ENCODE data around the gene PLK3. TPM values are rescaled to one million over a fixed set of nuclear protein-coding genes. Genes with fewer than 3 reads are reported as not detected.

Gene PLK3
- total and polyA plus RNA-seq, 2 of the 4 experiments (the other 2 are of a cell fraction): 15.8 to 51.6 TPM

GRCh38 chr1:44810101-44810761, 10.1 kb downstream of the PLK3 start:
- peaks cover 9% of the 10 kb centered on the region; the same call in 1 of the 2 replicates for H4K20me1 ChIP-seq (ENCODE audit: insufficient read depth, low read length)
- DNase-seq (no peak), ATAC-seq (ENCODE audit: low read depth) (no peak)
- peak overlapping the region; percentile 98 for H2BK120ac ChIP-seq (ENCODE audit: low read depth, low read length)
- CTCF ChIA-PET: interaction anchor here (0.7 to 1.7 kb wide), 3 partner anchors 9 to 17 kb away, joined by 3 to 6 read pairs (median 4); no protein-coding TSS in a partner anchor
- peaks cover 19 to 62% of the 10 kb centered on the region in 2 experiments for H3K79me1 ChIP-seq (ENCODE audit: low read depth in 1 of 2, low read length in 2 of 2)
- peak overlapping the region; percentile 98 for H3K23ac ChIP-seq (ENCODE audit: low read depth, low read length)
- peak overlapping the region; percentile 98; the same call in 2 of the 3 replicates for H2BK15ac ChIP-seq (ENCODE audit: low read depth, low read length)
- H3K4me2 ChIP-seq (ENCODE audit: low read depth, low read length): peak overlapping the region; percentile 86
- peaks cover 58% of the 10 kb centered on the region for H3K4me1 ChIP-seq (ENCODE audit: control insufficient read depth, insufficient read depth, low read length)
- H2AK5ac ChIP-seq (ENCODE audit: low read depth, low read length): peak overlapping the region; percentile 100
- H4K5ac ChIP-seq (ENCODE audit: low read depth, low read length): peak overlapping the region; percentile 93
- H3K27ac ChIP-seq (ENCODE audit: insufficient read depth, low read length): peak overlapping the region; percentile 86
- H2BK5ac ChIP-seq (ENCODE audit: low read depth, low read length, poor library complexity, severe bottlenecking): peak overlapping the region; percentile 96
- peak overlapping the region; percentile 9 for H2AFZ ChIP-seq (replicated peaks; ENCODE audit: low read length, poor library complexity)
- 47% methylated on average over 6 of the region's 12 CpGs; no CpG with 5 or more reads in 1 of the 2 experiments for WGBS, 2 experiments (ENCODE audit: extremely low coverage in 2 of 2, insufficient read length in 1 of 2)
- H3K4me3 ChIP-seq (ENCODE audit: insufficient read depth, low read depth, low read length): no peak overlapping the region
- dilution Hi-C loops (cut with HindIII; ENCODE audit: low sequenced_read_pairs, unreplicated experiment): no loop called here
- intact Hi-C loops (cut with micrococcal nuclease): no loop called here
- peak overlapping the region; percentile 98 for H2AK9ac ChIP-seq (replicated peaks; ENCODE audit: low read depth, low read length, poor library complexity)
- peaks cover 13% of the 10 kb centered on the region for H3K36me3 ChIP-seq (ENCODE audit: control insufficient read depth, insufficient read depth, low read length)
- peak overlapping the region; percentile 37 for H3K56ac ChIP-seq (ENCODE audit: extremely low read depth, insufficient read depth, low read length)
- peaks cover 34% of the 10 kb centered on the region for H3K9me1 ChIP-seq (ENCODE audit: insufficient read depth, low read length)
- H3K14ac ChIP-seq (replicated peaks; ENCODE audit: low read depth, low read length): peak overlapping the region; percentile 98
- H3K18ac ChIP-seq (ENCODE audit: low read depth, low read length): peak overlapping the region; percentile 94; the same call in 1 of the 2 replicates
- POLR2A ChIA-PET (ENCODE audit: unreplicated experiment): interaction anchor here (2.4 to 3.7 kb wide), 2 partner anchors 8 to 10 kb away, joined by 17 to 30 read pairs; partner anchors contain the start of gene PLK3
- H4K8ac ChIP-seq (ENCODE audit: low read depth in 2 of 2, low read length in 2 of 2): peak overlapping the region; percentile 94 to 97; a peak in 3 of 4 replicates
- in situ Hi-C loops (cut with MboI; ENCODE audit: low sequenced_read_pairs): no loop called here
- peak overlapping the region; percentile 100 for H4K91ac ChIP-seq (ENCODE audit: insufficient read depth, low read depth, low read length)
- no peaks in the 10 kb centered on the region for H3K9me3 ChIP-seq (ENCODE audit: control insufficient read depth, insufficient read depth, low read length)
- no TSS peak for BruUV-seq (replicated peaks)
- TF ChIP-seq MAFK (IDR thresholded peaks at IDR 0.05; ENCODE audit: low read depth, low read length) (no peak), USF2 (IDR thresholded peaks at IDR 0.05; ENCODE audit: low read depth, low read length) (no peak), POLR2A (IDR thresholded peaks at IDR 0.05; ENCODE audit: low read depth, low read length) (peak; percentile 12; the same call in 1 of the 2 replicates), MXI1 (IDR thresholded peaks at IDR 0.05; ENCODE audit: borderline replicate concordance, low read depth, low read length) (no peak), MAZ (IDR thresholded peaks at IDR 0.05; ENCODE audit: borderline replicate concordance, low read depth, low read length) (no peak), RFX5 (IDR thresholded peaks at IDR 0.05; ENCODE audit: low read depth, low read length) (no peak), BHLHE40 (IDR thresholded peaks at IDR 0.05; ENCODE audit: low read depth, low read length) (no peak)
- peak overlapping the region; percentile 73; the same call in 1 of the 2 replicates for H2BK20ac ChIP-seq (ENCODE audit: low read depth, low read length)
- peak overlapping the region; percentile 100 for H3K4ac ChIP-seq (ENCODE audit: low read depth, low read length)
- H3K9ac ChIP-seq (ENCODE audit: low read depth, low read length): 0 out of 2 replicates have a peak overlapping the region, but pooled peaks have one; percentile 96
- no peaks in the 10 kb centered on the region for H3K27me3 ChIP-seq (ENCODE audit: control insufficient read depth, insufficient read depth, low read length)
